Measurements from ENCODE around the gene RTKN.

Gene RTKN

DNA sequence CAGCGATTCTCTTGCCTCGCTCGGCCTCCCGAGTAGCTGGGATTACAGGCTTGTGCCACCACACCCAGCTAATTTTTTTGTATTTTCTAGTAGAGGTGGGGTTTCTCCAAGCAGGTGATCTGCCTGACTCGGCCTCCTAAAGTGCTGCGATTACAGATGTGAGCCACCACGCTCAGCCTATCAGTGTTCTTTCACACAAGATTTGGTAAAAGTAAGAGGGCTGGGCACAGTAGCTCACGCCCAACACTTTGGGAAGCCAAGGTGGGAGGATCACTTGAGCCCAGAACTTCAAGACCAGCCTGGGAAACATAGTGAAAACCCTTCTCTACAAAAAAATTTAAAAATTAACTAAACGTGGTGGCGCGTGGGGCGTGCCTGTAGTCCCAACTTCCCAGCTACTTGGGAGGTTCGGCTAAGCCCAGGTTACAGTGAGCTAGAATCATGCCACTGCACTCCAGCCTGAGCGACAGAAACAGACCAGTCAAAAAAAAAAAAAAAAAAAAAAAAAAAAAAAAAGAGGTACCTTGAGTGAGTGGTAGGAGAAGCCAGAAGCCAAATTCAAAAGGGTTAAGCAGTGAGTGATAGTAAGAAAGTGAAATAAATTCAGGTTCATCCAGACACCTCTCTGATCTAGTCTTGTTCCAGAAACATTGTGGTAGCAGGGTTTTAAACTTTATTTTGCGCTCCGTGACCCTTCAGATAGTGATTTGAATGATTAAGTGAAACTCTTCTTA is 29.8 kb upstream of the RTKN start:
- TF ChIP-seq GATA2 (IDR thresholded peaks at IDR 0.05; ENCODE audit: low read depth, low read length), result no peak
- no peak for TF ChIP-seq GATA3 (IDR thresholded peaks at IDR 0.05; ENCODE audit: low read depth, low read length)

DNA sequence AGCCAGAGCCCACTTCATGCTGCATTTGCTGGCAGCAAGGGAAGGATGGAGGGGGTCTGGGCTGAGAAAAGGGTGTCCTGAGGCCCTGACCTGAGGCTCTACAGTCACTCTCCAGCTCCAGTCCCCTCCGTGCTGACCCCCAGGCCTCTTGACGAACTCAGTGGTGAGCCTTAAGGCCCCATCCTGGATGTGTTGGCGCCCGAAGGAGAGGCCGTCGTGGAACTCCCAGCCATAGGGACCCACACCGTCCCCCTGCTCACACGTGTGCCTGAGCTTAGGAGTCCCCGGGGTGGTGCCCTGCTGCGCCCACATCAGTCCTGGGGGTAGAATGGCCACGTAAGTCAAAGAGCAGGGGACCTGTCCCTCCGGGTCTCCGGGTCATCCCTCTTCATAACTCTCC is 22.7 kb upstream of the RTKN start:
- no peak for TF ChIP-seq GATA3 (IDR thresholded peaks at IDR 0.05; ENCODE audit: low read depth, low read length)

DNA sequence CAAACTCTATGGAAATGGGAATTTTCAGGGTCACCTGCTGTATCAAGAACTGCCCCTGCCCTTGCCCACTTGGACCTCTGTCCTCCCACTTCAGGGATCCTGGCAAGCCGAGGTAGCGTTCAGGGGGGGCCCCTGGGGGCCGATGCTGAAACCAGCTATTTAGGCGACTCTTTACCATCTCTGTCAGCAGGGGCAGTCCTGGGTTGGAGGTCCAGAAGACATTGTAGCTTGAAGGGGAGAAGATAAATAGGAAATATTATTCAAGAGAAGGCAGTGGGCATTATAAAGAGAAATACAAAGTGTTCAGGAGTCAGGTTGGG is 21.0 kb upstream of the RTKN start:
- TF ChIP-seq GATA2 (IDR thresholded peaks at IDR 0.05; ENCODE audit: low read depth, low read length) (no peak), GATA3 (IDR thresholded peaks at IDR 0.05; ENCODE audit: low read depth, low read length) (no peak)

DNA sequence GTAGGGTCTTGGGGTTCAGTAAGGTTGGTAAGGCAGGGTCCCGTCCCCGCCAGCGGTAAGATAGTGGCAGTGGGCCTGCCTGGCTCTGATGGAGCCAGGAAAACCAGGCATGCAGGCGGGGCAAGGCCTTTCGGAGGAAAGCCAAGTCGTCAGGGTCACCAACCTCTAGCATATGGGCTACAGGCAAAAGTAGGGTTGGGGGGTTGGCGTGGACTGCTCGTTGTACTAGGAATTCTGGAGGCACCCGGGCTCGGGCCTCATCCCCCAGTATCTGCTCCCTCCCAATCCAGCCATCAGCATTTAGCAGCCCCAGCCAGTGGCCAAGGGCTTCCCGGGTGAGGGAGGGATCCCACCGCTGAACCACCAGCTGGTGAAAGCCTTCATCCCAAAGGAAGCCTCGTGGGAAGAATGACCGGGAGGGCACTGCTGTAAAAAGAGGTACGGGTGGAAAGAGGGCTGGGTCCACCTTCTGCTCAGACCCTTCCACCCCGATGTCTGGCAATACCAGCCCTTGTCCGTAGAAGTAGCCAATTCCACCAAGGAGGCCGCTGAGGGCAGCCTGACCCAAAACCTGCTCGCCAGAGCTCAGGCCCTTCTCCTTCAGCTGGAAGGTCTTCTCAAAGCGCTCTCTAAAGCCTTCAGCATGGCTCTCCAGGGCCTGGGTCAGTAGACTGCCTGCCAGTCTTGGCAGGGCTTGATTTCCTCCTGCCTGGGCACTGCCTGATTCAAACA is 20.5 kb upstream of the RTKN start:
- no peak for TF ChIP-seq GATA2 (IDR thresholded peaks at IDR 0.05; ENCODE audit: low read depth, low read length)

DNA sequence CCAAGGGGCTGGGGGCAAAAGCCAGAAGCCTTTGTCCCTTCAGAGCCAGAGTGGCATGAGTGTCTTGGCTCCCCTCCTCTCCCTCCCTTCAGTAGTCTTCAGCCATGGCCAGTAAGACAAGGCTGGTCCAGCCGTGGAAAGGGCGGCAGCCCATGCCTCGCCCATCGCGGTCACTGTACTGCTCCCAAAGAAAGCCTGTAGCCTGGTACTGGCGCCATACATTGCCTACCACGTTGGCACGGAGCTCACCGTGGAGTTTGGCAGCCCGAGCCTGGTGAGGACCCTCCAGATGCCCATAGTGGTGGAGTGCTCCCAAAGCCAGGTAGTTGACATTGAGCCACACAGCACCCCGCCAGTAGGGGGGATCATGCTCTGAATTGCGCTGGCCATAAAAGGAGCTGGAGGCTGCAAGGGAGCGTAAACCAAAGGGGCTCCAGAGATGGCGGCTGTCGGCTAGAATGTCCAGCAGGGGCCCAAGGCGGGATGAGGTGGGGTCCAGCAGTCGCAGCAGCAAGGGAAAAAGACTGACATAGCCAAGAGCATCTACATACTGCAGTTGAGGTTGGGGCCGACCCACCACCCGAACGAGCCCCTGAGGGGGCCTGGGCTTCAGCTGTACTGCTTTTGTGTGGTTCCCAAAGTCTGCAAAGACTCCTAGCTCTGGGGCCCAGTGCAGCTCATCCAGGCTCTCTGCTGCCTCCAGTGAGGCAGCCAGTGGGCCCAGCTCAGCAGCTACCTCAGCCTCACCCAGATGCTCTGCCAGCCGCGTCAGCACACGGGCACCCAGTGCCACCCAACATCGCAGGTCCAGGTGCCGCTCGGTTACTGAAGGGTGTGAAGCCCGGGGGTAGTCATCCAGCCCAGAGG is 19.7 kb upstream of the RTKN start:
- TF ChIP-seq GATA3 (IDR thresholded peaks at IDR 0.05; ENCODE audit: low read depth, low read length) (no peak), GATA2 (IDR thresholded peaks at IDR 0.05; ENCODE audit: low read depth, low read length) (no peak)

DNA sequence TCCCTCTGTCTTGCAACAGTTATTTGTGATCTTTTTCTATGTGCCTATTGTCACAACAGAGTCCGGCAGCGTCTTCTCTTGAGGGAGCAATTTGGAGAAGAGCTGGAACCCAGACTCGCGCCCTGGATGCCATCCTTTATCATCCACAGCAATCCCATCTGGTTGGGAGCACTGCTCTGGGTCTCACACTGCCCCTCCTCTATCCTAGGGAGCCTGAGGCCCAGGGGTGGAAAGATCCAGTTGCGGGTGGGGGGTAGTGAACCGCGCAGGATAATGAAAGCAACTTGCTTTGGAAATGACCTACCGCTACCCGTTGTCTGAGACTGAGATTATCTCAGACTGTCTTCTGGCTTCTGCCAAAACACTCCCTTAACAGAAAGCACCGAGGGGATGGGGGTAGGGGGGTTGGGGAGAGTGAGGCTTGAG is 17.2 kb upstream of the RTKN start:
- TF ChIP-seq GATA3 (IDR thresholded peaks at IDR 0.05; ENCODE audit: low read depth, low read length), result no peak
- no peak for TF ChIP-seq GATA2 (IDR thresholded peaks at IDR 0.05; ENCODE audit: low read depth, low read length)

DNA sequence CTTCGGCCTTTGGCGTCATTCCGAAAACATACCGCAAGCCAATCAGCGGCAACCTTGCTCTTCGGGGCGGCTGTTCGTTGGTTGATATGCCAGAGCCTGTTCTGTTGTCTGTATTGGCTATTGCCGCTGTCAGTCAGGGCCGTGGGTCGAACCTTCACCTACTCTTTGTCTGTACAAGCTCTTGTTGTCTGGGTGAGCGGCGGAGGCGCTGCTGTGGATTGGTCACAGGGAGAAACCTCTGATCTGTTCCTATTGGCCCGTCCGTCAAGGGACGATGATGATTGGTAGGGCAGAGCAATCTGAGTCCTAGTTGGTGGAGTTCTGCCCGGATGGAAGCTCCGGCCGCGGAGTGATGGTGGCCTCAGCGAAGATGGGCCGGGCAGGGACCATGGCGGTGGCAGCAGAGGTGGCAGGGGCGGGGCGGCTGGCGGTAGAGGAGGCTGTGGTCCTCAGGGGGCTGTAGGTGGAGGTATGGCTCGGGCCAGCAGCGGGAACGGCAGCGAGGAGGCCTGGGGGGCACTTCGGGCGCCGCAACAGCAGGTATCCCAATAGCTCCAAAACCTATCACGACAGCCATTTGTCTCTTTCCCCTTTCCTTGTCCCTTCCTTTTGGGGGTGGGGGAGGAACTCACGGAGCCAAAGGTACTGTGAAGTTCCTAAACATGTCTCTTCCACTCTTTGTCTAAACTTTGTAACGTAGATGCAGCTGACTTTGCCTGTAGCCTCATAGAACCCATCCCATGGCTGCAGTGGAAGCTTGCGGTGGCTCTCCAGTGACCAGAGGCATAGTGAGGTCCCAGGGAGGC is 16.6 kb upstream of the RTKN start, which contains the start of gene WBP1:
Gene WBP1, plus strand, starts transcription at position 307 of the 806 bp plus-strand sequence. Its CDS starts 165 bp downstream, at position 472.
- TF ChIP-seq GATA2 (IDR thresholded peaks at IDR 0.05; ENCODE audit: low read depth, low read length) (no peak), GATA3 (IDR thresholded peaks at IDR 0.05; ENCODE audit: low read depth, low read length) (no peak)

DNA sequence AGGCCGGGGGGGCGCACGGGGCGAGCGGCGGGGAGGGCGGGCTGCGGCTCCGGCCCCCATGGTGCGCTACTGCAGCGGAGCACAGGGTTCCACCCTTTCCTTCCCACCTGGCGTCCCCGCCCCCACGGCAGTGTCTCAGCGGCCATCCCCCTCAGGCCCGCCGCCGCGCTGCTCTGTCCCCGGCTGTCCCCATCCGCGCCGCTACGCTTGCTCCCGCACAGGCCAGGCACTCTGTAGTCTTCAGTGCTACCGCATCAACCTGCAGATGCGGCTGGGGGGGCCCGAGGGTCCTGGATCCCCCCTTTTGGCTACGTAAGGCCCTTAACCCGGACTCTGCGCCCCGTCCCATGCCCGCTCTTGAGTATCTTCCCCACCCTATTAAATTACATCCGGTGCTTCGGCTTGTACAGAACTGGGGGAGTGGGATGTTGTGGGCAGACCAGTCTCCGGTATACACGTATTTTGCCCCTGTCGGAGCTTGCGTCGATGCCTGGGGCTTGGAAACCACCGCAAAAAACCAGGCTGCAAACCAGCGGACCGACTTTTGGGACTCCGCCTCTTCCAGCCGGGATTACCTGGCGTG is 15.9 kb upstream of the RTKN start:
- TF ChIP-seq GATA2 (IDR thresholded peaks at IDR 0.05; ENCODE audit: low read depth, low read length) (no peak), GATA3 (IDR thresholded peaks at IDR 0.05; ENCODE audit: low read depth, low read length) (no peak)

DNA sequence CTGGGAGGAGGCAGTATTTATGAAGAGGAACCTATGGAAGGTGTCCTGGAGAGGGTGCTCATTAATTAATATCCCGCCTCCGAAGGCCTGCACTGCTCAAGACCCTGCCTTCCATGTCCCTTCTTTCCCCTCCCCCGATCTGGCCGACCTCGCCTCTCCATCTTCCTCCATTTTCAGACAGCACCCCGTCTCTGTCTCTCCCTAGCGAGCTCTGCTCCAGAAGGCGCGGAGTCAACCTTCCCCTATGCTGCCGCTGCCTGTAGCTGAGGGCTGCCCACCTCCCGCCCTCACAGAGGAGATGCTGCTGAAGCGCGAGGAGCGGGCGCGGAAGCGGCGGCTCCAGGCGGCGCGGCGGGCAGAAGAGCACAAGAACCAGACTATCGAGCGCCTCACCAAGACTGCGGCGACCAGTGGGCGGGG is 15.4 kb upstream of the RTKN start:
- TF ChIP-seq GATA3 (IDR thresholded peaks at IDR 0.05; ENCODE audit: low read depth, low read length) (no peak), GATA2 (IDR thresholded peaks at IDR 0.05; ENCODE audit: low read depth, low read length) (no peak)

DNA sequence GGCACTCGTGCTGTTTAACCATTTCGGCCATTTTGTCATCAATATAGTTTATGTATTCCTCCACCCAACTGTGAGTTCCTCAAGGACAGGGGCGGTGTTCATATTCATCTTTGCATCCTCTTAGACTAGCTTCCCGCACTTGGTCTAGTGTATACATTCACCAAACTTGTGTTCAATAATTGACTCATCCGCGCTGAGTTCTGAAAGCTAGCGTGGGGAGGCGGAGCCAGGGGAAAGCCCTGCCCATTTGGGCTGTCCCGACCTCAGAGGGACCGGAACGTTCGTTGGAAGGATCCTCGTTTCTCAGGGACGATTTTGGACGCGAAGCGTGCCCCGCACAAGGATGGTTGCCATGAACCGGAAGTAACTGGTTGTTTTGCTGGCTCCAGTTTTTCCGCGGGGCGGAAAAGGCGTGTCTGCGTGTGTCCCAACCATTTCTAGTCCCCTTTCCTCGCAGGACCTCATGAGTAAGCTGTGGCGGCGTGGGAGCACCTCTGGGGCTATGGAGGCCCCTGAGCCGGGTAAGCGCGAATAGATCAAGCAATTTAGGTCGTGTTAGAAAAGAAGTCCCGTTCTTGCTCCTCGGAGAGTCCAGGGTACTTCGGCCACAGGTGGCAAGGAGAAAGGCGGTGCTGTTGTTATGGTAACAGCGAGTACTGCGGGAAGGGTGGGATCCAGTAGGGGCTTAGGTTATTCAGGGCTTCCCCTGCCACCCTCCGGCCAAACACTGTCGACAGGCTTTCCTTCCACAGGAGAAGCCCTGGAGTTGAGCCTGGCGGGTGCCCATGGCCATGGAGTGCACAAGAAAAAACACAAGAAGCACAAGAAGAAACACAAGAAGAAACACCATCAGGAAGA is 13.1 kb upstream of the RTKN start, which contains the start of gene INO80B:
Gene INO80B, plus strand, starts transcription at position 434 of the 858 bp plus-strand sequence. Its CDS starts 30 bp downstream, at position 464.
- TF ChIP-seq GATA3 (IDR thresholded peaks at IDR 0.05; ENCODE audit: low read depth, low read length) (no peak), GATA2 (IDR thresholded peaks at IDR 0.05; ENCODE audit: low read depth, low read length) (no peak)

DNA sequence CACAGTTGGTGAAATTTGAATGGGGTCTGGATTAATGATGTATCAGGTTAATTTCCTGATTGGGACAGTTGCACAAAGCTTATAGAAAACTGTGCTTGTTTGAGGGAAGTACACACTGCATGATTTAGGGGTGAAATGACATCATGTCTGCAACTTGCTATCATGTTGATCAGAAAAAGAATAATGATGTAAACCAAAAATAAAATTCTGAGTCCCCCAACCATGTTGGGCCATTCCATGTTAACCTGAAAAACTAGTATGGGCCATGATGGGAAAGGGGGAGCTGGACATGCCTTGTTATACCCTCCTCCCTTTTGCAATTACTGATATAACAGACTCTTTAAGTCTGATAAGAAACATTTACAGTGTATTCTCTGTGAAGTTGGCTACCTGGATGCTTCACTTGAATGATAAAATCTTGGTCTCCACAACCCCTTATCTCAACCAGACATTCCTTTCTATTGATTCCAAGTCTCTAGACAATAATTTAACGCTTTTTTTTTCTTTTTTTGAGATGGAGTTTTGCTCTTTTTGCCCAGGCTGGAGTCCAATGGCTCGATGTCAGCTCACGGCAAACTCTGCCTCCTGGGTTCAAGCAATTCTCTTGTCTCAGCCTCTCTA is 8.9 kb upstream of the RTKN start:
- no peak for TF ChIP-seq GATA2 (IDR thresholded peaks at IDR 0.05; ENCODE audit: low read depth, low read length)
- no peak for TF ChIP-seq GATA3 (IDR thresholded peaks at IDR 0.05; ENCODE audit: low read depth, low read length)

DNA sequence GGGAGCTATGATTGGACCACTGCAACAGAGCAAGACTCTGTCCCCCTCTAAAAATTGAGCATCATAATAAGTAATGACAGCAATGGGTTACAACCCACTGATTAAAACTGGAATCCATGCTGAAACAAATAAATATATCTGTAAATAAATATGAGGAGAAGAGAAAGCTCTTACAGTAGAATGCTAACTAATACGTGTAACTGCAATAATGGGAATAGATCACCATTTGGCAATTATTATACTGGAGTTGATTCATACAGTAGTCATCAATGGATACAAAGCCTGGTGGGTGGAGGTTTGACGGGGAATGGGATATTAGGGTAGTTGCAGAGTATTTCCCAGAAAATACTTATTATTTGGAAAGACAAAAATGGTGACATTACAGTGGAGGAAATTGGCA is 7.0 kb upstream of the RTKN start:
- TF ChIP-seq GATA2 (IDR thresholded peaks at IDR 0.05; ENCODE audit: low read depth, low read length), result no peak
- TF ChIP-seq GATA3 (IDR thresholded peaks at IDR 0.05; ENCODE audit: low read depth, low read length), result no peak

Measured in SH-SY5Y (cell line).